Osteoblast (primary cell): ENCODE results near the gene TPM1. TPM values are rescaled to one million over a fixed set of nuclear protein-coding genes. Genes with fewer than 3 reads are reported as not detected.

ENCODE experiments used
- DNase-seq: peaks from one replicate; pipeline ENCODE4 v3.0.0; 2011; ENCODE audit warnings: low spot score, mixed read lengths; ENCODE audit not compliant: insufficient read length; ENCODE audit errors: missing footprints
- H2AFZ ChIP-seq: 2 replicates; pipeline ENCODE4 v1.6.0; 2011; ENCODE audit warnings: mild to moderate bottlenecking, low read length
- H3K27ac ChIP-seq: 2 replicates; pipeline ENCODE4 v1.5.1; 2011; ENCODE audit warnings: mild to moderate bottlenecking, low read depth, low read length, moderate library complexity
- H3K27me3 ChIP-seq: 2 replicates; pipeline ENCODE4 v1.6.0; 2012; ENCODE audit warnings: mild to moderate bottlenecking, control low read depth, inconsistent platforms, low read length, moderate library complexity; ENCODE audit not compliant: insufficient read depth
- H3K36me3 ChIP-seq: 2 replicates; pipeline ENCODE4 v1.5.1; 2011; ENCODE audit warnings: mild to moderate bottlenecking, low read length, control low read depth, moderate library complexity; ENCODE audit not compliant: insufficient read depth
- H3K4me1 ChIP-seq: 2 replicates; pipeline ENCODE4 v1.5.1; 2011; ENCODE audit warnings: mild to moderate bottlenecking, low read length, control low read depth, moderate library complexity; ENCODE audit not compliant: insufficient read depth
- H3K4me2 ChIP-seq: 2 replicates; pipeline ENCODE4 v1.6.0; 2011; ENCODE audit warnings: mild to moderate bottlenecking, low read length; ENCODE audit not compliant: insufficient read depth
- H3K4me3 ChIP-seq: fragments of 200-600 bp; sonication (generic); 3 replicates; pipeline ENCODE4 v1.5.1; 2012; ENCODE audit warnings: mild to moderate bottlenecking, low read length, inconsistent platforms; ENCODE audit not compliant: insufficient read depth
- H3K79me2 ChIP-seq: 2 replicates; pipeline ENCODE4 v1.6.0; 2012; ENCODE audit warnings: mild to moderate bottlenecking, low read length, control low read depth, inconsistent platforms; ENCODE audit not compliant: insufficient read depth
- H3K9me3 ChIP-seq: 2 replicates; pipeline ENCODE4 v1.5.1; 2011; ENCODE audit warnings: low read depth, low read length, control low read depth
- H4K20me1 ChIP-seq: 2 replicates; pipeline ENCODE4 v1.6.0; 2012; ENCODE audit warnings: mild to moderate bottlenecking, low read length, control low read depth; ENCODE audit not compliant: insufficient read depth
- CTCF ChIP-seq: IDR thresholded peaks from 2 replicates; pipeline ENCODE4 v1.5.1; 2011; ENCODE audit warnings: mild to moderate bottlenecking, low read depth, low read length, moderate library complexity; ENCODE audit errors: extremely low read depth
- total RNA-seq: library from RNA; depleted of rRNA; stranded (reverse); fragments of >200 nt; gene quantifications from 2 replicates; pipeline ENCODE4 v1.2.3, GENCODE V29; 2012

Gene TPM1
- total RNA-seq, 1 donor, result 1,563 TPM

GRCh38 chr15:63073497-63074172 lies 31.1 kb downstream of the TPM1 start:
- Histone ChIP-seq H3K79me2 (no peaks in the 10 kb centered on the region), H3K9me3 (no peaks in the 10 kb centered on the region), H2AFZ (no peak overlapping the region), H3K4me3 (no peak overlapping the region), H3K36me3 (peaks cover 34% of the 10 kb centered on the region), H3K27ac (peak overlapping the region; percentile 24), H3K4me2 (no peak overlapping the region), H3K27me3 (no peaks in the 10 kb centered on the region), H4K20me1 (peaks cover 10% of the 10 kb centered on the region), H3K4me1 (peaks cover 17% of the 10 kb centered on the region)
- TF ChIP-seq CTCF, result no peak
- DNase-seq, result no peak

GRCh38 chr15:63075015-63075983 lies 32.8 kb downstream of the TPM1 start:
- H3K27ac ChIP-seq, result peak overlapping the region; percentile 68

GRCh38 chr15:63075984-63076713 lies 33.6 kb downstream of the TPM1 start:
- H3K36me3 ChIP-seq, result peaks cover 11% of the 10 kb centered on the region
- H3K27ac ChIP-seq, result peak overlapping the region; percentile 68
- TF ChIP-seq CTCF, result no peak
- no peaks in the 10 kb centered on the region for H3K27me3 ChIP-seq
- H3K79me2 ChIP-seq, result no peaks in the 10 kb centered on the region
- DNase-seq, result no peak
- H3K4me1 ChIP-seq, result peaks cover 26% of the 10 kb centered on the region
- H4K20me1 ChIP-seq, result no peaks in the 10 kb centered on the region
- H3K4me2 ChIP-seq, result peak overlapping the region; percentile 62
- no peak overlapping the region for H2AFZ ChIP-seq
- H3K9me3 ChIP-seq, result no peaks in the 10 kb centered on the region
- H3K4me3 ChIP-seq, result no peak overlapping the region

More at GRCh38 chr15:63075015-63075983, 32.8 kb downstream of the TPM1 start:
- Histone ChIP-seq H4K20me1 (no peaks in the 10 kb centered on the region), H3K4me3 (peak overlapping the region; percentile 10), H3K4me1 (peaks cover 24% of the 10 kb centered on the region), H3K36me3 (peaks cover 19% of the 10 kb centered on the region), H2AFZ (no peak overlapping the region), H3K79me2 (no peaks in the 10 kb centered on the region), H3K4me2 (peak overlapping the region; percentile 62), H3K9me3 (no peaks in the 10 kb centered on the region), H3K27me3 (no peaks in the 10 kb centered on the region)
- DNase-seq, result no peak
- no peak for TF ChIP-seq CTCF
